GM21619 (cell line): ENCODE measurements around the gene EPHA6.
A peak's percentile ranks its signal among the peaks of the same experiment; 100 is the strongest.

Experiments used
- ATAC-seq: cut with Tn5 transposase; IDR thresholded peaks from one replicate; pipeline ENCODE4 v1.9.1; 2021; ENCODE audit not compliant: unreplicated experiment

Gene EPHA6

GRCh38 chr3:97687734-97688133 is 873.3 kb downstream of the EPHA6 start:
- ATAC-seq: no peak

GRCh38 chr3:97689111-97689510 is 874.7 kb downstream of the EPHA6 start:
- ATAC-seq: no peak

GRCh38 chr3:97689962-97690361 is 875.6 kb downstream of the EPHA6 start:
- ATAC-seq: no peak

GRCh38 chr3:97691354-97691753 is 877.0 kb downstream of the EPHA6 start:
- no peak for ATAC-seq

- no peak for ATAC-seq
These were observed 878.0 kb downstream of the EPHA6 start for GRCh38 chr3:97692389-97692788.

GRCh38 chr3:97692831-97693230 is 878.4 kb downstream of the EPHA6 start:
- ATAC-seq: no peak

- no peak for ATAC-seq
These were observed 880.5 kb downstream of the EPHA6 start for GRCh38 chr3:97694876-97695275.

GRCh38 chr3:97698691-97699090 is 884.3 kb downstream of the EPHA6 start:
- ATAC-seq: no peak

GRCh38 chr3:97699889-97700288 is 885.5 kb downstream of the EPHA6 start:
- ATAC-seq: no peak

- no peak for ATAC-seq
These were observed 891.4 kb downstream of the EPHA6 start for GRCh38 chr3:97705764-97706163.

- no peak for ATAC-seq
These were observed 891.8 kb downstream of the EPHA6 start for GRCh38 chr3:97706226-97706625.

- no peak for ATAC-seq
These were observed 897.3 kb downstream of the EPHA6 start for GRCh38 chr3:97711654-97712053.

- ATAC-seq: no peak
These were observed 898.5 kb downstream of the EPHA6 start for GRCh38 chr3:97712919-97713318.

GRCh38 chr3:97713634-97714033 is 899.2 kb downstream of the EPHA6 start:
- no peak for ATAC-seq

GRCh38 chr3:97719156-97719821 is 904.9 kb downstream of the EPHA6 start:
- ATAC-seq: peak; percentile 96

- no peak for ATAC-seq
These were observed 906.0 kb downstream of the EPHA6 start for GRCh38 chr3:97720417-97720816.

GRCh38 chr3:97721446-97721845 is 907.1 kb downstream of the EPHA6 start:
- ATAC-seq: no peak

GRCh38 chr3:97736928-97737327 is 922.5 kb downstream of the EPHA6 start:
- ATAC-seq: no peak

GRCh38 chr3:97738761-97739160 is 924.4 kb downstream of the EPHA6 start:
- no peak for ATAC-seq

GRCh38 chr3:97742036-97742435 is 927.6 kb downstream of the EPHA6 start:
- no peak for ATAC-seq

GRCh38 chr3:97744289-97744688 is 929.9 kb downstream of the EPHA6 start:
- ATAC-seq: no peak

- ATAC-seq: no peak
These were observed 949.4 kb downstream of the EPHA6 start for GRCh38 chr3:97763586-97764406.
